Activated CD8-positive, alpha-beta memory T cell treated with anti-CD3 and anti-CD28 coated beads, Interleukin-2, amount 10 ng/mL, durations not matched to agents 7 days and 5 days (primary cell): ENCODE data around the gene RNF150. TPM values are rescaled to one million over a fixed set of nuclear protein-coding genes. Genes with fewer than 3 reads are reported as not detected.

Experiments
- ATAC-seq: fragments of 150-1000 bp; cut with Tn5 transposase; one replicate; pipeline ENCODE4 v1.10.0; 2021; ENCODE audit warnings: moderate library complexity
- CTCF ChIA-PET: fragments of 350-600 bp; sonication (Branson Sonifier 250); formaldehyde crosslinking; loops from one replicate; lab custom pipeline; 2021; ENCODE audit warnings: antibody characterized with exemption; lab: Charles Lee
- DNase-seq: peaks from one replicate; pipeline ENCODE4 v3.0.0-alpha.2; 2020
- H3K27ac Mint-ChIP-seq: one replicate; pipeline ENCODE4 v1.8.0; 2021; ENCODE audit warnings: mild to moderate bottlenecking, mixed read lengths
- H3K27me3 Mint-ChIP-seq: one replicate; pipeline ENCODE4 v1.8.0; 2021; ENCODE audit warnings: mixed read lengths
- H3K36me3 Mint-ChIP-seq: one replicate; pipeline ENCODE4 v1.8.0; 2021; ENCODE audit warnings: mild to moderate bottlenecking, mixed read lengths
- H3K4me1 Mint-ChIP-seq: one replicate; pipeline ENCODE4 v1.8.0; 2021; ENCODE audit warnings: mixed read lengths
- H3K4me3 Mint-ChIP-seq: one replicate; pipeline ENCODE4 v1.8.0; 2021; ENCODE audit warnings: mild to moderate bottlenecking, moderate library complexity, mixed read lengths
- H3K9me3 Mint-ChIP-seq: one replicate; pipeline ENCODE4 v1.8.0; 2022; ENCODE audit warnings: low read depth, mixed read lengths
- total RNA-seq, 2 experiments: library from RNA; stranded (reverse); gene quantifications; one replicate each; pipeline ENCODE4 v1.2.3, GENCODE V29; 2021

The RNF150 gene
- total RNA-seq, 2 experiments from 2014 or later: 0.05 TPM; not detected in 1

GRCh38 chr4:140877781-140878180 is 255.5 kb downstream of the RNF150 start:
- ATAC-seq (no peak), DNase-seq (no peak)
- H3K27me3 Mint-ChIP-seq: no peaks in the 10 kb centered on the region
- no peaks in the 10 kb centered on the region for H3K9me3 Mint-ChIP-seq
- no peaks in the 10 kb centered on the region for H3K36me3 Mint-ChIP-seq
- CTCF ChIA-PET: no interaction called here
- H3K4me1 Mint-ChIP-seq: no peaks in the 10 kb centered on the region
- no peak overlapping the region for H3K27ac Mint-ChIP-seq
- no peak overlapping the region for H3K4me3 Mint-ChIP-seq

- Mint-ChIP-seq H3K27ac (no peak overlapping the region), H3K9me3 (no peaks in the 10 kb centered on the region), H3K36me3 (no peaks in the 10 kb centered on the region), H3K27me3 (no peaks in the 10 kb centered on the region), H3K4me3 (no peak overlapping the region), H3K4me1 (no peaks in the 10 kb centered on the region)
- no peak for DNase-seq
- ATAC-seq: no peak
- CTCF ChIA-PET: no interaction called here
These were observed 256.5 kb downstream of the RNF150 start for GRCh38 chr4:140876615-140877364.

GRCh38 chr4:140875746-140876452 is 257.4 kb downstream of the RNF150 start:
- no peak overlapping the region for H3K27ac Mint-ChIP-seq
- CTCF ChIA-PET: no interaction called here
- H3K9me3 Mint-ChIP-seq: no peaks in the 10 kb centered on the region

GRCh38 chr4:140874056-140874455 is 259.2 kb downstream of the RNF150 start:
- CTCF ChIA-PET: interaction anchor here (1.2 kb wide), 1 partner anchor 10 kb away, joined by 4 read pairs; no protein-coding TSS in a partner anchor
- no peak for ATAC-seq

More at GRCh38 chr4:140875746-140876452, 257.4 kb downstream of the RNF150 start:
- Mint-ChIP-seq H3K36me3 (no peaks in the 10 kb centered on the region), H3K4me3 (no peak overlapping the region), H3K4me1 (no peaks in the 10 kb centered on the region), H3K27me3 (peaks cover 2% of the 10 kb centered on the region)
- DNase-seq (no peak), ATAC-seq (no peak)

GRCh38 chr4:140871368-140871767 is 261.9 kb downstream of the RNF150 start:
- ATAC-seq (no peak), DNase-seq (no peak)
- CTCF ChIA-PET: interaction anchor here (0.6 to 0.9 kb wide), 2 partner anchors 13 to 378 kb away, joined by 3 to 4 read pairs; no protein-coding TSS in a partner anchor
- Mint-ChIP-seq H3K4me1 (no peaks in the 10 kb centered on the region), H3K9me3 (no peaks in the 10 kb centered on the region), H3K27me3 (peaks cover 5% of the 10 kb centered on the region), H3K27ac (no peak overlapping the region), H3K36me3 (no peaks in the 10 kb centered on the region), H3K4me3 (no peak overlapping the region)

More at GRCh38 chr4:140874056-140874455, 259.2 kb downstream of the RNF150 start:
- Mint-ChIP-seq H3K4me1 (no peaks in the 10 kb centered on the region), H3K9me3 (no peaks in the 10 kb centered on the region), H3K4me3 (no peak overlapping the region), H3K27me3 (peaks cover 5% of the 10 kb centered on the region), H3K36me3 (no peaks in the 10 kb centered on the region), H3K27ac (no peak overlapping the region)
- DNase-seq: no peak

GRCh38 chr4:140870427-140870826 is 262.8 kb downstream of the RNF150 start:
- CTCF ChIA-PET: interaction anchor here (1.1 kb wide), 1 partner anchor 14 kb away, joined by 4 read pairs; no protein-coding TSS in a partner anchor
- Mint-ChIP-seq H3K27me3 (peaks cover 5% of the 10 kb centered on the region), H3K36me3 (no peaks in the 10 kb centered on the region), H3K9me3 (no peaks in the 10 kb centered on the region), H3K27ac (no peak overlapping the region), H3K4me1 (no peaks in the 10 kb centered on the region), H3K4me3 (no peak overlapping the region)
- DNase-seq (no peak), ATAC-seq (no peak)

GRCh38 chr4:140869446-140869845 is 263.8 kb downstream of the RNF150 start:
- Mint-ChIP-seq H3K4me1 (no peaks in the 10 kb centered on the region), H3K4me3 (no peak overlapping the region), H3K36me3 (no peaks in the 10 kb centered on the region), H3K27me3 (peaks cover 5% of the 10 kb centered on the region), H3K27ac (no peak overlapping the region), H3K9me3 (no peaks in the 10 kb centered on the region)
- CTCF ChIA-PET: interaction anchor here (1.1 kb wide), 1 partner anchor 15 kb away, joined by 4 read pairs; no protein-coding TSS in a partner anchor
- DNase-seq (no peak), ATAC-seq (no peak)

- H3K9me3 Mint-ChIP-seq: no peaks in the 10 kb centered on the region
- CTCF ChIA-PET: no interaction called here
These were observed 265.9 kb downstream of the RNF150 start for GRCh38 chr4:140867356-140867755.

GRCh38 chr4:140866492-140867005 is 266.7 kb downstream of the RNF150 start:
- peaks cover 5% of the 10 kb centered on the region for H3K4me1 Mint-ChIP-seq
- CTCF ChIA-PET: no interaction called here
- H3K36me3 Mint-ChIP-seq: no peaks in the 10 kb centered on the region
- H3K4me3 Mint-ChIP-seq: no peak overlapping the region
- no peak for DNase-seq
- no peak overlapping the region for H3K27ac Mint-ChIP-seq
- no peak for ATAC-seq
- no peaks in the 10 kb centered on the region for H3K9me3 Mint-ChIP-seq
- peaks cover 13% of the 10 kb centered on the region for H3K27me3 Mint-ChIP-seq

More at GRCh38 chr4:140867356-140867755, 265.9 kb downstream of the RNF150 start:
- Mint-ChIP-seq H3K36me3 (no peaks in the 10 kb centered on the region), H3K4me3 (no peak overlapping the region), H3K27ac (no peak overlapping the region), H3K4me1 (peaks cover 5% of the 10 kb centered on the region), H3K27me3 (peaks cover 11% of the 10 kb centered on the region)
- no peak for ATAC-seq
- DNase-seq: no peak

GRCh38 chr4:140865253-140866217 is 267.7 kb downstream of the RNF150 start:
- DNase-seq (no peak), ATAC-seq (no peak)
- peaks cover 5% of the 10 kb centered on the region for H3K4me1 Mint-ChIP-seq
- no peak overlapping the region for H3K27ac Mint-ChIP-seq
- H3K9me3 Mint-ChIP-seq: no peaks in the 10 kb centered on the region
- CTCF ChIA-PET: no interaction called here
- peaks cover 16% of the 10 kb centered on the region for H3K27me3 Mint-ChIP-seq
- H3K36me3 Mint-ChIP-seq: no peaks in the 10 kb centered on the region
- no peak overlapping the region for H3K4me3 Mint-ChIP-seq

- DNase-seq (no peak), ATAC-seq (no peak)
- Mint-ChIP-seq H3K27ac (no peak overlapping the region), H3K36me3 (no peaks in the 10 kb centered on the region), H3K9me3 (no peaks in the 10 kb centered on the region), H3K27me3 (peaks cover 14% of the 10 kb centered on the region), H3K4me3 (no peak overlapping the region), H3K4me1 (peaks cover 5% of the 10 kb centered on the region)
- CTCF ChIA-PET: interaction anchor here (1.2 kb wide), 1 partner anchor 97 kb away, joined by 3 read pairs; no protein-coding TSS in a partner anchor
These were observed 270.1 kb downstream of the RNF150 start for GRCh38 chr4:140863197-140863596.

- Mint-ChIP-seq H3K27me3 (peaks cover 14% of the 10 kb centered on the region), H3K9me3 (no peaks in the 10 kb centered on the region), H3K36me3 (no peaks in the 10 kb centered on the region), H3K4me3 (no peak overlapping the region), H3K4me1 (peaks cover 5% of the 10 kb centered on the region), H3K27ac (no peak overlapping the region)
- ATAC-seq (no peak), DNase-seq (no peak)
- CTCF ChIA-PET: interaction anchor here (0.9 to 1.2 kb wide), 2 partner anchors 22 to 99 kb away, joined by 3 to 4 read pairs; no protein-coding TSS in a partner anchor
These were observed 271.2 kb downstream of the RNF150 start for GRCh38 chr4:140862177-140862442.
